GM11168 (cell line): ENCODE measurements around the gene CCDC185.

Experiments used
- in situ Hi-C: fragments of 300-500 bp; cut with MboI; formaldehyde crosslinking; loops from one replicate; pipeline ENCODE4 v1.12.0; 2022; ENCODE audit warnings: low sequenced_read_pairs; ENCODE audit not compliant: unreplicated experiment

Gene CCDC185

DNA sequence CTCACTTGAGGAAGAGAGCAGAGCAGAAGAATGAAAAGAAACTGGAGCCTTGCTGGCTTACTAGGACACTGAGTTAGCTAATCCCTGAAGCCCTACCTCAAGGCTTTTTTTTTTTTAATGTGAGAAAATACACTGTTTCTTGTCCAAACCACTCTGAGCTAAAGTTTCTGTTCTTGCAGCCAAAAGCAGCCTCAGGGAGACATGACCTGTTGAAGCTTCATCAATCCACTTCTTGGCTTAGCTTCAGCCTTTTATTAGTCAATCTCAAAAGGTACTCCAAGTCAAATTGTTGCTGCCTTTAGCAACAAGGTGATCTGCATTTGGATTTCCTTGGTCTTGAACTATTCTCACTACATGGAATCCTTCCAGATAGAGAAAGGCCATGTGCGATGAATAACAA is 33.7 kb downstream of the CCDC185 start:
- in situ Hi-C loops, result no loop called here

- in situ Hi-C loops, result no loop called here
Measured at GRCh38 chr1:223429313-223429731, 36.1 kb downstream of the CCDC185 start.

GRCh38 chr1:223429821-223430220 is 36.6 kb downstream of the CCDC185 start:
- in situ Hi-C loops, result no loop called here

- in situ Hi-C loops, result no loop called here
Measured at GRCh38 chr1:223430236-223430635, 37.0 kb downstream of the CCDC185 start.

DNA sequence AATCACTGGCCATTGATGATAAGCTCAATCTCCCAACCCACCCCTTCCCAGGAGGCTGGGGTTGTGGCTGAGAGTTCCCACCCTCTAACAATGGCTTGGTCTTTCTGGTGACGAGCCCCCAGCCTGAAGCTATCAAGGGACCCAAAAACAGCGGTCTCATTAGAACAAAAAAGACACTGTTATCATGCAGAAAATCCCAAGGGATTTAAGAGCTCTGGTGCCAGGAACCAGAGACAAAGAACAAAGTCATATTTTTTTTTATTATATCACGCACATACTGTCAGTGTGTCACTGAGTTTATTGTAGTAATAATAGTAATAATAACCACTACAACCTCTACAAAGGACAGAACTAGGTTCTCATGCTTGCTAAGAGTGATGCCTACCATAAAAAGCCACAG is 43.9 kb downstream of the CCDC185 start:
- in situ Hi-C loops, result no loop called here

DNA sequence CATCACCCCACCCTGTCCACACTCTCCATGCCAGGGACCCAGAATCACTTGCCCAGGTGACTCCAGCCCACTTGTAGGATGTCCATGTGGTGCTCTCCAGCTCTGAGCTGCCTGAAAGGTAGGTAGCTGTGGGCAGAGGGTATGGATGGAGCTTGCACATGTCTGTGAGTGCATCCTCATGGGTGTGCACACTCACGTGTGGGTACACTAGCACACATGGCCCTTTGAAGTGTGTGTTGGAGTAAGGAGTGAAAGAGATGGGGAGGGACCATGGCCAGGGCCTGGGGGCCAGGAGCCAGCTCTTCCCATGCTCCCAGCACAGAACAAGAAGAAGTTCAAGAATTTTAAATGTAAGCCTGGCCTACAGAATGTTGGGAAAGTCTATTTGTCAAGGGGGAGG is 50.2 kb downstream of the CCDC185 start:
- in situ Hi-C loops, result no loop called here

DNA sequence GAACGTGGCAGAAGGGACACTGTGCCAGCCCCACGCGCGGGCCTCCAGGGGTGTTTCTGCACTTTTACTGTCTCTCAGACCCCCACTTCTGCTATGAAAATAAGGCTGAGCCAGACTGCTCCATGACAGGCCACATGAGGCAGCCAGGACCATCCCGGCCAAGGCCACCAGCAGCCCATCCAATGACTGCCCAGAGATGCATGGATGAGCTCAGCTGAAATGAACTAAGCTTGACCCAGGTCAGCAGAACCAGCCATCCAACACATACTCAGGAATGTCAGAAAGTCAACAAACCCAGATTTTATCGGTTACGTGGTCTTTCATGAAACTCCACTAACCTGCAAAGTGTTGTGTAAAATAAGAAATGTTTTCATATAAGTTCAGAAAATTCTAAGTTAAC is 51.2 kb downstream of the CCDC185 start:
- in situ Hi-C loops, result no loop called here
